ENCODE data around the gene KDM5A. TPM values are rescaled to one million over a fixed set of nuclear protein-coding genes. Genes with fewer than 3 reads are reported as not detected.
A peak's percentile ranks its signal among the peaks of the same experiment; 100 is the strongest.
"Not testable (repeated sequence)": the region's sequence is repeated elsewhere in the genome, so short reads cannot be mapped to it uniquely, and the experiment has no call there.

KDM5A gene
- total RNA-seq, result 25.5 TPM
- long read RNA-seq, partial matches to known transcripts, result 6 of 7 reads
- long read RNA-seq, other reads (novel, unspliced or antisense), result 0 of 7 reads

DNA sequence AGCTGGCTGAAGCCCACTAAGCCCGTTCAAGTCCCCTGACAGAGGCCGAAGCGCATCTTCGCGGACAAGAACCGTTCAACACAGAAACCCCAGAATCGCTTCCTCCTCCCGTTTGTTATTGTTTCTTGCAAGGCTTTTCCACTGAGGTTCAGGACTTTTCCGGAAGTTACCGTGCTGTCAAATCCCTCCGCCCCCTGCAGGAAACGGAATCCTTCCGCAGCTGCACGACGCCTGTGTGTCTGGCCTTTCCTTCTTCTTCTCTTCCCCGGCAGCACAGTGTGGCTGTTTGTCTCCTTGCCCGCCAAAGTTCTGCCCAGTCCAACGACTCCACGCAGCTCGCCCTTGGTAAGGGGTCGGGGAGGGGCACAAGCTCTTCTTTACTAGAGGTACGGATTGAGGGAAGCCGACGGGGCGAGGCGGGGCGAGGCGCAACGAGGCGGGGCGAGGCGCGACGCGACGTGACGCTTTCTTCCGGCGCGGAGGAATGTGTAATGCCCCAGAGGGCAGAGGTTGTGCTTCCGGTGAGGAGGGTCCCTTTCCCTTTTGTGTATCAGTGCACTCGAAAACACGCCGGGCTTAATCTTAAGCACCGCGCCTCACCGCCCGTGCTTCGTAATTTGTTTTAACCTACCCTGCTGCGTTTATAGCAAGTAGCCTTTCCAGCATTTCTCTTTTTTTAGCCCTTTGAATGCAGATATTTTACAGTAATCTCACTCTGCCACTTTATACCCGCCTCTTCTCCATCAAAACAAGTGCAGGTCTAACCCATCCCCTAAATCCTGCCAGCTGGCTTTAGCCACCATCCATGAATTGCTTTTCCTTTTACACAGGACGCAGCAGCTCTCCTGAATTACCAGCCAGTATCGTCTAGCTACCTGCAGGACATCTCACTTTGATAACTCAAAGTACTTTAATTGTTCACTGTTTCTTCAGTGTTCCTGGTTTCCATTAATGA lies at the start of gene KDM5A:
TSS of gene KDM5A (minus strand) at position 179 of the 955 bp plus-strand sequence. CDS start 229 bp downstream, outside the sequence.
- ATAC-seq, result peak; percentile 99
- intact Hi-C loops (cut with DNase I), result no loop called here

DNA sequence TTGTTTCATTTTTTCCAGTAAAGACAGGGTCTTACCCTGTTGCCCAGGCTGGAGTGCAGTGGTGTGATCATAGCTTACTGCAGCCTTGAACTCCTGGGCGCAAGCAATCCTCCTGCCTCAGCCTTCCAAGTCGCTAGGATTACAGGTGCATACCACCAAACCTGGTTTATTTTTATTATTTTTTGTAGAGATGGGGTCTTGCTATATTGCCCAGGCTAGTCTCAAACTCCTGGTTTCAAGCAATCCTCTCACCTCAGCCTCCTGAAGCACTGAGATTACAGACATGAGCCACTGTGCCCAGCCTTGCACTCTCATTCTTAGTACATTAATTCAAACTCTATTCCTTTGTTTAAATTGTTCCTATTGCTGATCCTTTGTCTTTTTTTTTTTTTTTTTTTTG lies 46.6 kb upstream of the KDM5A start:
- intact Hi-C loops (cut with DNase I); DNase-seq (ENCODE audit: missing footprints); ATAC-seq: not testable (repeated sequence)

More for the DNA sequence above, at the start of gene KDM5A:
- DNase-seq (ENCODE audit: missing footprints), result peak; percentile 92

DNA sequence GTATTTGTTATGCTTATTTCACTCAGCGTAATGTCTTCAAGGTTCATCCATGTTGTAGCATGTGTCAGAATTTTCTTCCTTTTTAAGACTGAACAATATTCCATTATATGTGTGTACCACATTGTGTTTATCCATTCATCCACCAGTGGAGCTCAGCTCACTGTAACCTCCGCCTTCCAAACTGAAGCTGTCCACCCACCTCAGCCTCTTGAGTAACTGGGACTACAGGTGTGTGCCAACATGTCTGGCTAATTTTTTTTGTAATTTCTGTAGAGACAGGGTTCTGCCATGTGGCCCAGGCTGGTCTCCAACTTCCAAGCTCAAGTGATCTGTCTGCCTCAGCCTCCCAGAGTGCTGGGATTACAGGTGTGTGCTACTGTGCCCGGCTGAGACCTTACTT lies 33.4 kb upstream of the KDM5A start:
- no peak for ATAC-seq
- DNase-seq (ENCODE audit: missing footprints), result no peak
- intact Hi-C loops (cut with DNase I), result no loop called here

DNA sequence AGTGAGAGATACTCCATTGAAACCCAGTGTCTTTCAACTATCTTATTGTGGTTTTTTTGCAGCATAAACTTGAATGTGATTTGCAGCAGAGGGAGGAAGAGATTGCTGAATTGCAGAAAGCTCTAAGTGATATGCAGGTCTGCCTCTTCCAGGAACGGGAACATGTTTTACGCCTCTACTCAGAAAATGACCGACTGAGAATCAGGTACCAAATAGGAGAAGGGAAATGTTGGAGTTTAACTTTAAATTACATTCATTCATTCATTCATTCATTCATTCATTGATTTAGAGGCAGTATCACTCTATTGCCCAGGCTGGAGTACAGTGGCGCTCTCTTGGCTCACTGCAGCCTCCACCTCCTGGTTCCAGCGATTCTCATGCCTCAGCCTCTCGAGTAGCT lies 29.3 kb upstream of the KDM5A start:
- DNase-seq (ENCODE audit: missing footprints) (no peak), ATAC-seq (no peak)
- intact Hi-C loops (cut with DNase I), result no loop called here

DNA sequence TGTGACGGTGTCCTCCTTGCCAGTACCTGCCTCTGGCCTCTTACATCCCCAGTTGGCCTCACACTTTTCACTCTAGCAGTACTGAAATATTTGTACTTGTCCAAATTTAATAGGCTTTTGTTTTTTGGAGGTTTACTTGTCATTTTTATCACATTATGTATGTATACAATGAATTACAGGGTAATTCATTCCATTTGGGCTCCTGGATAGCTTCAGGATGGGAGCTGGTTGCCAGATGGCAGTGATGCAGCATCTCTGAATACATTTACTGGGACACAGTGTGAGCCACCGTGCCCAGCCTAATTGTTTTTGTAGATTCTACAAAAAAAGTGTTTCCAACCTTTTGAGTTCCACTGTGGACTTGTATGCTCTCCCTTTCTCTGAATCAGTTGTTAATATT lies 25.7 kb upstream of the KDM5A start:
- ATAC-seq (no peak), DNase-seq (ENCODE audit: missing footprints) (no peak)
- intact Hi-C loops (cut with DNase I), result no loop called here

DNA sequence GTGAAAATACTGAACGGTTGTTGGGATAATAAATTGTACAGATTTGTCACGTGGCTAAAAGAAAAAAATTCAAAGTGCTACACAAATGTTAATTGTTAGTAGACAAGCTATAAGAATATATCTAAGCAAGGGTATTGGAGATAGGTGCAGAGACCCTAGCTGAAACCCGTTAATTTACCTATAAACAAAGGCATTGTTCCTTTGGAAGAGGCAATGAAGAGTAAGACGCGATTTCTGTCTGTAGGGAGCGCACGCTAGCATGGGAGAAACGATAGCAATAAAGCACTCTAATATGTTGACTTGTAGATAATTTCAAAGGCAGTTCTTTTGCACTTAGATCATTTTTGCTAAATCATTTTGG lies 12.9 kb upstream of the KDM5A start:
- DNase-seq (ENCODE audit: missing footprints), result no peak
- intact Hi-C loops (cut with DNase I), result no loop called here
- ATAC-seq, result no peak

DNA sequence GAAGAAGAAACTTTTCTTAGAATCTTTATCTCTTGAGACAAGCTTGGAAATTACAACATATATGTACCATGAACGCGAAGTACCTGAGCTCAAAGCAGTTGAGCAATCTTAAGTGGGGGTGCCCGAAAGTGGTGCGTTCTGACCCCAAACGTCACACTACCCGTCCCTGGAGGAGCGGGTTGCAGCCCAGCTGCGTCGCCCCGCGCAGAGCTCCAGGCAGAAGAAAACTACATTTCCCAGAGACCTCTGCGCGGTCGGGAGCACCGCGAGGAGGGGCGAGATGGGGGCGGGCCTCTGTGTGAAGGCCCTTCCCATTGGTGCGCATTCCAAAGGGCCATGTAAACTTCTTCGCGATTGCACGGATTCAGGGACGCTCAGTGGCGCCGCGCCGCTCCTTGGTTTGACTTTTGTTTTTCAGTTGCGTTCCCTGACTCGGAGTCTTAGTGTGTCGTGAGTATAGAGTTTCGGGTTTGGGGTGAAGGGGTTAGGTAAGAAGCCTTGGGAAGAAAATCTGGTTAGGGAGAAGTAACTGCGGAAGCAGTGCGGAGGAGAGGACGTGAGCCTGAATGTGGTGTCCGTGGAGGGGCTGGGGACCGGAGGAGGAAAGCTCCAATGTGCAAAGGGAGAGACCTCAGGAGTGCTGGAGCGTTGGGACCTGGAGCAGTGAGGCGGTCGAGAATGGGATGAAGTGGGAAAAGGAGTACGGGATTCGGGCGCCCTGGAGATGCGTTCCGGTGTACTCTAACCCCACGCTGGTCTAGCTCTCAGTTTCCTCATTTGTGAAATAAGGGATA lies 12.3 kb upstream of the KDM5A start, which contains the start of gene CCDC77:
TSS of gene CCDC77 (plus strand) at position 410 of the 794 bp plus-strand sequence. CDS start 7,740 bp downstream, outside the sequence.
- DNase-seq (ENCODE audit: missing footprints) (peak; percentile 94), ATAC-seq (peak; percentile 100)
- intact Hi-C loops (cut with DNase I), result no loop called here

DNA sequence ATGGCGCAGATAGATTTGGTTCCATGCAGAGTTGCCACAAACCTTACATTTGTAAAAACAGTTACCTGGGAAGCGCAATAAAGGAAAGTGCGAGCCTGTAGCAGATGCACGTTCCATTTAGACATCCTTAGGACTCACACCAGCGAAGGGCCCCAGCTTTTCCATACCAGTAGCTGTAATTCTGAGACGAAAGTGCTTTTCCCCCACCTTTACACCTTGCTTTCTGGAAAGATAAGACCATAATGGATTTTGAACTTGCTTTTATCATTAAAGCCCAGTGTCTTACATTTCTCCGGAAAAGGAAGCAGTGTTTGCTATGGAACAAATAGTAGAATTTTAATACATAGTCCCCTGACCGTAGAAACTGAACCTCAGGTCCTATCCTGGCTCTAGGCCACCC lies 11.7 kb upstream of the KDM5A start:
- intact Hi-C loops (cut with DNase I), result no loop called here
- no peak for ATAC-seq
- DNase-seq (ENCODE audit: missing footprints), result no peak

DNA sequence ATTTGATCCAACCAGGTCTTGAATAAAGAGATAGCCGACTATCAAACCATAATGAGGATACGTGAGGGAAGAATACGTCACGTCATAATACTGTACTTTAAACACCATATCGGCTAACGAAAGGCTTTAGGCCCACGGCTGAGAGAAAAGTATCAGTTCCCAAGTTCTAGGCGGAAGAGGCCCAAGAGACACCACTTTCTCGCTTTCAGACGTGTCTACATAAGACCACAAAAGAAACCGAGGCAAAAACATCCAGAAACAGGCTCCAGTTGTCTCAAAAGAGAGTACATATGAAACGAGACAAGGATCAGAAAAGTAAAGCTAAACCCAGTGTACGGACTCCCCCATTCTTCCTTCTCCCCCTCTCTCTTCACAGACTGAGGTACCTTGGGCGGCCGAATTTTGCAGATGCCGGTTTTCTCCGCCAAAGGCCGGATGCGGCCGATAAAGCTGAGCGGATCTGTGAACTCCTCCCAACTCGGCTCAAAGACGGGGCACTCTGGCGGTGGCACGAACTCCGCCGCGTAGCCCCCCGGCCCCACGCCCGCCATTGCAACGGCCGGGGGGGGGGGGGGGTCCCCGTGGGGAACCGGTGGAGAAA lies 479 bp downstream of the KDM5A start:
- intact Hi-C loops (cut with DNase I), result no loop called here
- ATAC-seq (peak; percentile 23), DNase-seq (ENCODE audit: missing footprints) (no peak)

DNA sequence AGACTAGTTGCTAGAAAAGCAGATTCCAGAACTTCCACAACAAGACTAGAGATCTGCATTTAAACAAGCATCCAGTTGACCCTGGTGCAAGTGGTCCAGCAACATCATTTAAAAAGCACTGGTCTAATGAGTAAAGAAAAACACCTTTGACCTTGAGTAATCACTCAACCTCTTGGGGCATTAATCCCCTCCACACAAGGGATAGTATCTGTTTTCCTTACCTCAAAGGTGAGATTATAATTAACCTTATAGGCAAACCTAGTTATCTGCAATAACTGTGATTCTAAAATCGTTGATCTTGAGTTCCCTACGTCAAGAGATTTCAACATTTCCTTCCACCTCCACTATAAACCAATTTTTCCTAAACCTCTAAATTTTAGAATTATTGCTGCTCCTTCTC lies 1.1 kb downstream of the KDM5A start:
- intact Hi-C loops (cut with DNase I), result no loop called here
- ATAC-seq (no peak), DNase-seq (ENCODE audit: missing footprints) (no peak)

DNA sequence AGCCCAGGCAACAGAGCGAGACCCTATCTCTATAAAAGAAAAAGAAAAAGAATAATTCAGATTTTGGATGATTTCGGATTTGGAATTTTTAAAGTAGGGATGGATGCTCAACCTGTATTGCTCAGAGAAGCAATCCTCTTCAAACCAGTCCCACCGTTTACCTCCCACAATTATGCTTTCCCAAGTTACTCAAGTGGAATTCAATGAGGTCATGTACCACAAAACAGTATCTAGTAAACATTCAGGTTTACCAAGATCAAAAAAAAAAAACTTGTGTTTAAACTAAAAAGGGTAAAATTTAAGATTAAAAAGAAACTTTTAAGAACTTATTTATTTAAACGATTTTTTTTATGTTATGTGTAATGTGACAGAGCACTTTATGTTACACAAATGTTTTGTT lies 2.5 kb downstream of the KDM5A start:
- DNase-seq (ENCODE audit: missing footprints), result no peak
- no peak for ATAC-seq
- intact Hi-C loops (cut with DNase I), result no loop called here

DNA sequence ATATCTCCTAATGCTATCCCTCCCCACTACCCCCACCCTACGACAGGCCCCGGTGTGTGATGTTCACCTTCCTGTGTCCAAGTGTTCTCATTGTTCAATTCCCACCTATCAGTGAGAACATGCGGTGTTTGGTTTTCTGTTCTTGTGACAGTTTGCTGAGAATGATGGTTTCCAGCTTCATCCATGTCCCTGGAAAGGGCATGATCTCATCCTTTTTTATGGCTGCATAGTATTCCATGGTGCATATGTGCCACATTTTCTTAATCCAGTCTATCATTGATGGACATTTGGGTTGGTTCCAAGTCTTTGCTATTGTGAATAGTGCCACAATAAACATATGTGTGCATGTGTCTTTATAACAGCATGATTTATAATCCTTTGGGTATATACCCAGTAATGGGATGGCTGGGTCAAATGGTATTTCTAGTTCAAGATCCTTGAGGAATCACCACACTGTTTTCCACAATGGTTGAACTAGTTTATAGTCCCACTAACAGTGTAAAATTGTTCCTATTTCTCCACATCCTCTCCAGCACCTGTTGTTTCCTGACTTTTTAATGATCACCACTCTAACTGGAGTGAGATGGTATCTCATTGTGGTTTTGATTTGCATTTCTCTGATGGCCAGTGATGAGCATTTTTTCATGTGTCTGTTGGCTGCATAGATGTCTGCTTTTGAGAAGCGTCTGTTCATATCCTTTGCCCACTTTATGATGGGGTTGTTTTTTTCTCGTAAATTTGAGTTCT lies 18.2 kb downstream of the KDM5A start:
- DNase-seq (ENCODE audit: missing footprints); intact Hi-C loops (cut with DNase I); ATAC-seq: not testable (repeated sequence)

DNA sequence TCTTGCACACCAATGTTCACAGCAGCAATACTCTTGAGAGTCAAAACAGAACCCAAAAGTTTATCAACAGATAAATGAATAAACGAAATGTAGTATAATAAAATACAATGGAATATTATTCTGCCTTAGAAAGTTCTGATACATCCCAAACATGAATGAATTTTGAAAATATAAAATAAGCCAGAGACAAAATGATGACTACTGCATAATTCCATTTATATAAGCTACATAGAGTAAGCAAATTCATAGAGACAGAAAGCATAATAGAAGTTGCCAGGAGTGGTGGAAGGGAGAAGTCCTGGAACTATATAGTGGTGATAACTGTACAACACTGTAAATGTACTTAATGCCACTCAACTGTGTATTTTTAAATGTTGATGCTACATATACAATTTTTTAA lies 21.1 kb downstream of the KDM5A start:
- no peak for DNase-seq (ENCODE audit: missing footprints)
- intact Hi-C loops (cut with DNase I), result no loop called here

DNA sequence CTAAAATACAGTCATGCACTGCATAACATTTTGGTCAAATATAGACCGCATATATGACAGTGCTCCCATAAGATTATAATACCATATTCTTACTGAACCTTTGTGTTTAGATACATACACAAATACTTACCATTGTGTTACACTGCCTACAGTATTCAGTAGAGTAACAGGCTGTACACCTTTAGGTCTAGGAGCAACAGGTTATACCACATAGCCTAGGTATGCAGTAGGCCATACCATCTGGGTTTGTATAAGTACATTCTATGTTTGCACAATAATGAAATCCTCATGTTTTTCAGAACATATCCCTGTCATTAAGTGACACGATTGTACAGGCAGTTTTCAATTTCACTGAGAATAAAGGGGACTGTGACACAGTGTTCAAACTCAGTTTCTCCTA lies 22.3 kb downstream of the KDM5A start:
- intact Hi-C loops (cut with DNase I), result no loop called here

More for the DNA sequence above, 21.1 kb downstream of the KDM5A start:
- no peak for ATAC-seq

DNA sequence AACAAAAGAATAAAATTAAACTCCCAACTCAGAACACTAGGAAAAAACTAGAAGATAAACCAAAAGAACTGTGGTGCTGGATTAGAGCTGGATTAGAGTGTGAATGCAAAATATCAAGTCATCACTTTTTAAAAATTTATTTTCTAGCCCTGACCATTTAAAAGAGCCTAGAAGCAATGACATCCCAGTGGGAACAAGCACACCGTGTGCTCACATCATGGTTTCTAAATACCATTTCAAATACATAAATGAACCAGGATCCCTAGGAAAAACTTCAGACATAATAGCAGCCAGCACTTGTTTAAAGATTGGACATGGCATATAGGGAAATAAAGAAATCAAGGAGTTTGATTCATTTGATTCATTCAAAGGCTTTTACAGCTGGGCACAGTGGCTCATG lies 30.0 kb downstream of the KDM5A start:
- DNase-seq (ENCODE audit: missing footprints) (no peak), ATAC-seq (no peak)
- intact Hi-C loops (cut with DNase I), result no loop called here

More for the DNA sequence above, 22.3 kb downstream of the KDM5A start:
- ATAC-seq (no peak), DNase-seq (ENCODE audit: missing footprints) (no peak)

DNA sequence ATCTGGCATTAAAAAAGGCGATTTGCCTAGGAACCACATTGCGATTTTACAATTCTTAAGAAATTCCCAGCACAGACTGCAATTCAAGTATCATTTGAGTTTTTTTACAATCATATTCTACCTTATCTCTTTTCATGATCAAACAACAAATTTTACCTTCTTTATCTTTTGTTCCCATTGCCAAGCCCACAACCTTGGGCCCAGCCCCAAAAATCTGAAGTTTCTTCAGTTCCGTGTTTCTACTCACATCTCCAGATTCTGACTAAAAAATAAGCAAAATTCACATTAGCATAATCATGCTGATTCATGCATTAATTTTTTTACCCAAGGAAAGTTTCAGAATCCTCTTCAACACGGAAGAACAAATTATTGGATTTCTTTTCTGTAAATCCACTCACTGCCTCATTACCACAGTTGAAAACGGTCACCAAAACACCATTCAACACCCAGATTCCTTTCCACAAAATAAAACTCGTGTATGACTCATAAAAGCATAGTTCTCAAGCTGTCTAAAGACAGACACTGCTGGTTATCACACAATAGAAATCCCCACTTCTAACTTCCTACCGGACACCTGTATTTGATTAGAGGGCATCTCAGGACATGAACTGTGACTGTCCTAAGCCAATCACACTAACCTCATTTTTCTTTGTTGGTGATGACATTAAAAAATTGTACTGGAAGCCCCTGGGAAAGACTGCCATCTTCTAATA lies 32.7 kb downstream of the KDM5A start:
- ATAC-seq, result no peak
- DNase-seq (ENCODE audit: missing footprints), result no peak
- intact Hi-C loops (cut with DNase I), result no loop called here

DNA sequence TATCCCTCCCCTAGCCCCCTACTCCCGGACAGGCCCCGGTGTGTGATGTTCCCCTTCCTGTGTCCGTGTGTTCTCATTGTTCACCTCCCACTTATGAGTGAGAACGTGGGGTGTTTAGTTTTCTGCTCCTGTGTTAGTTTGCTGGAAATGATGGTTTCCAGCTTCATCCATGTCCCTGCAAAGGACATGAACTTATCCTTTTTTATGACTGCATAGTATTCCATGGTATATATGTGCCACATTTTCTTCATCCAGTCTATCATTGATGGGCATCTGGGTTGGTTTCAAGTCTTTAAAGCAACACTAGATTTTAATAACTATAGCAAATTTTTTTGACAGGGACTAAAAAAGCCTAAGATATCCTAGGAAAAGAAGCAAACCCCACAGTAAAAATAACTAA lies 37.9 kb downstream of the KDM5A start:
- intact Hi-C loops (cut with DNase I); ATAC-seq: not testable (repeated sequence)

DNA sequence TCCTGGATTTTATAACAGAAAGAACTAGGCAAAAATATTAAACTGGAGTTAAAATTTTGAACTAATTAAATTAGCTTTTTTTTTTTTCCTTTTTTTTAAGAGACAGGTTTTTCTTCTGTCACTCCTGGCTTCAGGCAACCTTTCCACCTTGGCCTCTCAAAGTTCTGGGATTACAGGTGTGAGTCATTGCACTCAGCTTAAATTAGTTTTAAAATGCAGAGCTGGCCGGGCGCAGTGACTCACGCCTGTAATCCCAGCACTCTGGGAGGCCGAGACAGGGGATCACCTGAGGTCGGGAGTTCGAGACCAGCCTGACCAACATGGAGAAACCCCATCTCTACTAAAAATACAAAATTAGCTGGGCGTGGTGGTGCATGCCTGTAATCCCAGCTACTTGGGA lies 39.5 kb downstream of the KDM5A start:
- DNase-seq (ENCODE audit: missing footprints); intact Hi-C loops (cut with DNase I); ATAC-seq: not testable (repeated sequence)

More for the DNA sequence above, 37.9 kb downstream of the KDM5A start:
- not testable (repeated sequence) for DNase-seq (ENCODE audit: missing footprints)

Data from Right ventricle myocardium inferior (tissue), 1 donor.